ENCODE data around the gene SBNO1. TPM values are rescaled to one million over a fixed set of nuclear protein-coding genes. Genes with fewer than 3 reads are reported as not detected.

SBNO1 gene
- total and polyA plus RNA-seq, 2 donors (not counting 3 experiments of a cell fraction or from before 2014, with no cell fraction given) = 4.8 to 34.2 TPM

DNA sequence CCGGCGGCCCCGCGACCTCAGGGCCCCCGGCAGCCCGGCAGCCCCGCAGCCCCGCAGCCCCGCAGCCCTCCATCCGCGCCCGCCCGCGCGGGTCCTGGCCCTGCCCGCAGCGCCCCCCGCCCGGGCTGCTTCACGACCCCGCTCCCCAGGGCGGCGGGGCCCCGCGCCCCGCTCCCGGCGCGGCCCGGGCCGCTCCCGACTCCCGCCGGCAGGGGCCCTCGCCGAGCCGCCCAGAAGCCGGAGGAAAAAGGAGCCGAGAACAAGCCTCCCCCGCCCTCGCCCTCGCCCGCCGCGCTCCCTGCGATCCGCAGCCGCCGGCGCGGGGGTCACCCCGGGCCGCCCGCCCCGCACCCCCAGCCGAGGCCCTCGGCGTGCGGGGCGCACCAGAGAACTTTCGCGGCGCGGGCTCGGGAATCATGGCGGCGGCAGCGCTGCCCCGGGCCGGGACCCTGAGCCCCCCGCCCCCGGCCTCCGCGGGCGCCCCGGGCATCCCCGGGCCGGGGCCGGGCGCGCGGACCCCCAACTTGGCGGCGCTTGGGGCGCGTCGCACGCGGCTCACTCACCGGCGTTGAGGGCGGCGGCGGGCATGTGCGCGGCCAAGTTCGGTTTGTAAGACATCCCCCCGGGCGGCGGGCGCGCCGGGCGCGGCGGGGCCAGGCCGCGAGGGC, 93.5 kb downstream of the SBNO1 start:
- no TSS peak for BruUV-seq (replicated peaks)
- no peak for FAIRE-seq
- intact Hi-C loops (cut with micrococcal nuclease) (loop anchor here (1.0 to 2.0 kb wide), 2 partner anchors 94 to 330 kb away; partner anchors contain the start of gene SBNO1), dilution Hi-C loops (cut with MboI; ENCODE audit: extremely low pct_ligation_motif_present, low sequenced_read_pairs) (no loop called here)
- Histone ChIP-seq H3K9ac (replicated peaks; ENCODE audit: extremely low read depth, insufficient read depth, low read length) (peak overlapping the region; percentile 93), H3K4me1 (ENCODE audit: control insufficient read depth, extremely low read depth, insufficient read depth, low read length) (peaks cover 26% of the 10 kb centered on the region), H3K4me2 (ENCODE audit: insufficient read depth, low read length) (no peak overlapping the region), H2AFZ (ENCODE audit: low read depth, low read length) (no peak overlapping the region), H3K27me3 (ENCODE audit: control insufficient read depth in 2 of 2, insufficient read depth in 2 of 2, low read length in 2 of 2) (no peaks in the 10 kb centered on the region), H3K4me3 (replicated peaks in 1 of 3; ENCODE audit: insufficient read depth in 1 of 3, low read depth in 1 of 3, low read length in 3 of 3) (peak overlapping the region; percentile 32 to 90 (median 87)), H3K79me2 (ENCODE audit: control insufficient read depth, insufficient read depth, low read length) (peaks cover 46% of the 10 kb centered on the region), H3K36me3 (ENCODE audit: control insufficient read depth in 2 of 2, extremely low read depth in 1 of 2, insufficient read depth in 2 of 2, low read length in 2 of 2) (peaks cover 0 to 12% of the 10 kb centered on the region in 2 experiments), H3K27ac (ENCODE audit: insufficient read depth, low read depth, low read length) (peak overlapping the region; percentile 83), H4K20me1 (replicated peaks; ENCODE audit: control insufficient read depth, extremely low read depth, insufficient read depth, low read length) (no peaks in the 10 kb centered on the region), H3K9me3 (replicated peaks; ENCODE audit: control insufficient read depth, insufficient read depth, low read length) (no peaks in the 10 kb centered on the region), H3K9me1 (replicated peaks; ENCODE audit: control insufficient read depth, extremely low read depth, insufficient read depth, low read length) (no peaks in the 10 kb centered on the region)
- TF ChIP-seq, protein P1, sequence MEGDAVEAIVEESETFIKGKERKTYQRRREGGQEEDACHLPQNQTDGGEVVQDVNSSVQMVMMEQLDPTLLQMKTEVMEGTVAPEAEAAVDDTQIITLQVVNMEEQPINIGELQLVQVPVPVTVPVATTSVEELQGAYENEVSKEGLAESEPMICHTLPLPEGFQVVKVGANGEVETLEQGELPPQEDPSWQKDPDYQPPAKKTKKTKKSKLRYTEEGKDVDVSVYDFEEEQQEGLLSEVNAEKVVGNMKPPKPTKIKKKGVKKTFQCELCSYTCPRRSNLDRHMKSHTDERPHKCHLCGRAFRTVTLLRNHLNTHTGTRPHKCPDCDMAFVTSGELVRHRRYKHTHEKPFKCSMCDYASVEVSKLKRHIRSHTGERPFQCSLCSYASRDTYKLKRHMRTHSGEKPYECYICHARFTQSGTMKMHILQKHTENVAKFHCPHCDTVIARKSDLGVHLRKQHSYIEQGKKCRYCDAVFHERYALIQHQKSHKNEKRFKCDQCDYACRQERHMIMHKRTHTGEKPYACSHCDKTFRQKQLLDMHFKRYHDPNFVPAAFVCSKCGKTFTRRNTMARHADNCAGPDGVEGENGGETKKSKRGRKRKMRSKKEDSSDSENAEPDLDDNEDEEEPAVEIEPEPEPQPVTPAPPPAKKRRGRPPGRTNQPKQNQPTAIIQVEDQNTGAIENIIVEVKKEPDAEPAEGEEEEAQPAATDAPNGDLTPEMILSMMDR (IDR thresholded peaks at IDR 0.05; ENCODE audit: extremely low read depth in 1 of 2, insufficient read depth in 1 of 2, low read depth in 1 of 2, low read length in 2 of 2) = peak; percentile 42 to 57
- TF ChIP-seq EZH2 (IDR thresholded peaks at IDR 0.05; ENCODE audit: borderline replicate concordance, low read depth, low read length, severe bottlenecking) = no peak
- DNase-seq (ENCODE audit: low read depth, low spot score) = no peak
- CTCF ChIA-PET = interaction anchor here (1.6 kb wide), 2 partner anchors 313 to 348 kb away, joined by 5 to 6 read pairs; partner anchors contain the start of gene TMED2
- POLR2A ChIA-PET = interaction anchor here (1.3 kb wide), 1 partner anchor 38 kb away, joined by 3 read pairs; the partner anchor contains the start of genes MPHOSPH9 and MTRFR
